ENCODE measurements around the gene PDSS2.

PDSS2 gene

GRCh38 chr6:107267634-107268033 is 191.7 kb downstream of the PDSS2 start:
- DNase-seq (ENCODE audit: low read depth in 3 of 3): no peak

GRCh38 chr6:107267006-107267405 is 192.4 kb downstream of the PDSS2 start:
- no peak for DNase-seq (ENCODE audit: low read depth in 3 of 3)

GRCh38 chr6:107266563-107266962 is 192.8 kb downstream of the PDSS2 start:
- DNase-seq (ENCODE audit: low read depth in 3 of 3): no peak

GRCh38 chr6:107264357-107264840 is 195.0 kb downstream of the PDSS2 start:
- DNase-seq (ENCODE audit: low read depth in 3 of 3): no peak

- DNase-seq (ENCODE audit: low read depth in 3 of 3): no peak
These were observed 199.4 kb downstream of the PDSS2 start for GRCh38 chr6:107259951-107260350.

- no peak for DNase-seq (ENCODE audit: low read depth in 3 of 3)
These were observed 211.2 kb downstream of the PDSS2 start for GRCh38 chr6:107248147-107248546.

GRCh38 chr6:107246972-107247615 is 212.3 kb downstream of the PDSS2 start:
- no peak for DNase-seq (ENCODE audit: low read depth in 3 of 3)

- DNase-seq (ENCODE audit: low read depth in 3 of 3): no peak
These were observed 213.0 kb downstream of the PDSS2 start for GRCh38 chr6:107246249-107246971.

- no peak for DNase-seq (ENCODE audit: low read depth in 3 of 3)
These were observed 214.5 kb downstream of the PDSS2 start for GRCh38 chr6:107244742-107245480.

- no peak for DNase-seq (ENCODE audit: low read depth in 3 of 3)
These were observed 215.2 kb downstream of the PDSS2 start for GRCh38 chr6:107244082-107244741.

GRCh38 chr6:107243471-107243870 is 215.9 kb downstream of the PDSS2 start:
- DNase-seq (ENCODE audit: low read depth in 3 of 3): no peak

- DNase-seq (ENCODE audit: low read depth in 3 of 3): no peak
These were observed 221.2 kb downstream of the PDSS2 start for GRCh38 chr6:107237992-107238660.

GRCh38 chr6:107235511-107235910 is 223.9 kb downstream of the PDSS2 start:
- DNase-seq (ENCODE audit: low read depth in 3 of 3): no peak

GRCh38 chr6:107235007-107235406 is 224.4 kb downstream of the PDSS2 start:
- no peak for DNase-seq (ENCODE audit: low read depth in 3 of 3)

- no peak for DNase-seq (ENCODE audit: low read depth in 3 of 3)
These were observed 228.1 kb downstream of the PDSS2 start for GRCh38 chr6:107231243-107231642.

GRCh38 chr6:107230448-107230847 is 228.9 kb downstream of the PDSS2 start:
- DNase-seq (ENCODE audit: low read depth in 3 of 3): no peak

- no peak for DNase-seq (ENCODE audit: low read depth in 3 of 3)
These were observed 229.3 kb downstream of the PDSS2 start for GRCh38 chr6:107230024-107230423.

GRCh38 chr6:107228754-107229153 is 230.6 kb downstream of the PDSS2 start:
- no peak for DNase-seq (ENCODE audit: low read depth in 3 of 3)

GRCh38 chr6:107221519-107221918 is 237.8 kb downstream of the PDSS2 start:
- no peak for DNase-seq (ENCODE audit: low read depth in 3 of 3)

- DNase-seq (ENCODE audit: low read depth in 3 of 3): no peak
These were observed 239.5 kb downstream of the PDSS2 start for GRCh38 chr6:107219851-107220250.

GRCh38 chr6:107218142-107218541 is 241.2 kb downstream of the PDSS2 start:
- DNase-seq (ENCODE audit: low read depth in 3 of 3): no peak

- no peak for DNase-seq (ENCODE audit: low read depth in 3 of 3)
These were observed 242.1 kb downstream of the PDSS2 start for GRCh38 chr6:107217248-107217647.

Data from stimulated activated CD4-positive, alpha-beta T cell treated with anti-CD3 and anti-CD28 coated beads, TNF-alpha, amount 100 ng/mL, for 24 hours (primary cell).